Measurements from ENCODE around the gene SGK1. TPM values are rescaled to one million over a fixed set of nuclear protein-coding genes. Genes with fewer than 3 reads are reported as not detected.

Gene SGK1
- total RNA-seq, 3 donors from 2014 or later, result 104 to 459 (median 193) TPM

GRCh38 chr6:134146268-134147033 lies 171.5 kb downstream of the SGK1 start:
- TF ChIP-seq CTCF (IDR thresholded peaks at IDR 0.05), result no peak
- TF ChIP-seq POLR2AphosphoS5 (IDR thresholded peaks at IDR 0.05), result no peak
- TF ChIP-seq POLR2A (IDR thresholded peaks at IDR 0.05), result no peak
- no peaks in the 10 kb centered on the region for H3K9me3 ChIP-seq
- intact Hi-C loops (cut with DNase I; ENCODE audit: low total_unique reads), result no loop called here
- DNase-seq (ENCODE audit: low spot score in 2 of 2), result no peak
- H3K27me3 ChIP-seq, result no peaks in the 10 kb centered on the region
- no peaks in the 10 kb centered on the region for H3K36me3 ChIP-seq
- H3K4me1 ChIP-seq, result no peaks in the 10 kb centered on the region
- H3K4me3 ChIP-seq, result no peak overlapping the region
- H3K27ac ChIP-seq, result no peak overlapping the region

GRCh38 chr6:134145786-134146185 lies 172.1 kb downstream of the SGK1 start:
- H3K36me3 ChIP-seq, result no peaks in the 10 kb centered on the region
- H3K9me3 ChIP-seq, result no peaks in the 10 kb centered on the region
- no peak overlapping the region for H3K27ac ChIP-seq
- H3K4me1 ChIP-seq, result no peaks in the 10 kb centered on the region
- H3K4me3 ChIP-seq, result no peak overlapping the region
- intact Hi-C loops (cut with DNase I; ENCODE audit: low total_unique reads), result no loop called here
- TF ChIP-seq POLR2A (IDR thresholded peaks at IDR 0.05) (no peak), POLR2AphosphoS5 (IDR thresholded peaks at IDR 0.05) (no peak), CTCF (IDR thresholded peaks at IDR 0.05) (no peak)
- DNase-seq (ENCODE audit: low spot score in 2 of 2), result no peak
- no peaks in the 10 kb centered on the region for H3K27me3 ChIP-seq

- Histone ChIP-seq H3K27me3 (no peaks in the 10 kb centered on the region), H3K4me3 (no peak overlapping the region), H3K4me1 (no peaks in the 10 kb centered on the region), H3K9me3 (no peaks in the 10 kb centered on the region), H3K27ac (no peak overlapping the region), H3K36me3 (no peaks in the 10 kb centered on the region)
- DNase-seq (ENCODE audit: low spot score in 2 of 2), result no peak
- intact Hi-C loops (cut with DNase I; ENCODE audit: low total_unique reads), result no loop called here
- TF ChIP-seq POLR2A (IDR thresholded peaks at IDR 0.05) (no peak), CTCF (IDR thresholded peaks at IDR 0.05) (no peak), POLR2AphosphoS5 (IDR thresholded peaks at IDR 0.05) (no peak)
These were observed 179.5 kb downstream of the SGK1 start for GRCh38 chr6:134138226-134138975.

GRCh38 chr6:134134654-134135053 lies 183.3 kb downstream of the SGK1 start:
- TF ChIP-seq CTCF (IDR thresholded peaks at IDR 0.05) (no peak), POLR2A (IDR thresholded peaks at IDR 0.05) (no peak), POLR2AphosphoS5 (IDR thresholded peaks at IDR 0.05) (no peak)
- H3K4me3 ChIP-seq, result no peak overlapping the region
- H3K36me3 ChIP-seq, result no peaks in the 10 kb centered on the region
- intact Hi-C loops (cut with DNase I; ENCODE audit: low total_unique reads), result no loop called here
- H3K9me3 ChIP-seq, result no peaks in the 10 kb centered on the region
- H3K4me1 ChIP-seq, result no peaks in the 10 kb centered on the region
- H3K27me3 ChIP-seq, result no peaks in the 10 kb centered on the region
- no peak for DNase-seq (ENCODE audit: low spot score in 2 of 2)
- H3K27ac ChIP-seq, result no peak overlapping the region

GRCh38 chr6:134132494-134133141 lies 185.3 kb downstream of the SGK1 start:
- no peak overlapping the region for H3K4me3 ChIP-seq
- intact Hi-C loops (cut with DNase I; ENCODE audit: low total_unique reads), result no loop called here
- H3K9me3 ChIP-seq, result no peaks in the 10 kb centered on the region
- H3K27ac ChIP-seq, result no peak overlapping the region
- TF ChIP-seq POLR2AphosphoS5 (IDR thresholded peaks at IDR 0.05) (no peak), CTCF (IDR thresholded peaks at IDR 0.05) (no peak), POLR2A (IDR thresholded peaks at IDR 0.05) (no peak)
- H3K36me3 ChIP-seq, result no peaks in the 10 kb centered on the region
- no peak for DNase-seq (ENCODE audit: low spot score in 2 of 2)
- H3K4me1 ChIP-seq, result no peaks in the 10 kb centered on the region
- no peaks in the 10 kb centered on the region for H3K27me3 ChIP-seq

Data from breast epithelium (tissue), 4 donors.